ENCODE data around the gene PFDN4. TPM values are rescaled to one million over a fixed set of nuclear protein-coding genes. Genes with fewer than 3 reads are reported as not detected.

PFDN4 gene
- polyA plus RNA-seq, 1 experiment = 104 TPM

- TF ChIP-seq, protein P1, sequence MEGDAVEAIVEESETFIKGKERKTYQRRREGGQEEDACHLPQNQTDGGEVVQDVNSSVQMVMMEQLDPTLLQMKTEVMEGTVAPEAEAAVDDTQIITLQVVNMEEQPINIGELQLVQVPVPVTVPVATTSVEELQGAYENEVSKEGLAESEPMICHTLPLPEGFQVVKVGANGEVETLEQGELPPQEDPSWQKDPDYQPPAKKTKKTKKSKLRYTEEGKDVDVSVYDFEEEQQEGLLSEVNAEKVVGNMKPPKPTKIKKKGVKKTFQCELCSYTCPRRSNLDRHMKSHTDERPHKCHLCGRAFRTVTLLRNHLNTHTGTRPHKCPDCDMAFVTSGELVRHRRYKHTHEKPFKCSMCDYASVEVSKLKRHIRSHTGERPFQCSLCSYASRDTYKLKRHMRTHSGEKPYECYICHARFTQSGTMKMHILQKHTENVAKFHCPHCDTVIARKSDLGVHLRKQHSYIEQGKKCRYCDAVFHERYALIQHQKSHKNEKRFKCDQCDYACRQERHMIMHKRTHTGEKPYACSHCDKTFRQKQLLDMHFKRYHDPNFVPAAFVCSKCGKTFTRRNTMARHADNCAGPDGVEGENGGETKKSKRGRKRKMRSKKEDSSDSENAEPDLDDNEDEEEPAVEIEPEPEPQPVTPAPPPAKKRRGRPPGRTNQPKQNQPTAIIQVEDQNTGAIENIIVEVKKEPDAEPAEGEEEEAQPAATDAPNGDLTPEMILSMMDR (IDR thresholded peaks at IDR 0.05; ENCODE audit: low read depth, low read length) = no peak
- Histone ChIP-seq H3K9me3 (ENCODE audit: control insufficient read depth, insufficient read depth, low read length) (peaks cover 3% of the 10 kb centered on the region; the same call in 1 of the 2 replicates), H3K27me3 (ENCODE audit: control insufficient read depth, insufficient read depth, low read length) (peaks cover 59% of the 10 kb centered on the region), H3K4me3 (ENCODE audit: low read depth, low read length) (no peak overlapping the region), H3K27ac (ENCODE audit: low read depth, low read length) (no peak overlapping the region)
- ChIA-PET POLR2A (no interaction called here), CTCF (interaction anchor here (0.7 to 2.4 kb wide), 4 partner anchors 27 to 67 kb away, joined by 3 to 11 read pairs (median 3); no protein-coding TSS in a partner anchor)
- DNase-seq (ENCODE audit: low read depth, low spot score) = no peak
Measured at GRCh38 chr20:54170026-54170471, 37.8 kb upstream of the PFDN4 start.

GRCh38 chr20:54170963-54171362 lies 36.9 kb upstream of the PFDN4 start:
- TF ChIP-seq, protein P1 (IDR thresholded peaks at IDR 0.05; ENCODE audit: low read depth, low read length) = no peak
- Histone ChIP-seq H3K27me3 (ENCODE audit: control insufficient read depth, insufficient read depth, low read length) (peaks cover 64% of the 10 kb centered on the region), H3K4me3 (ENCODE audit: low read depth, low read length) (no peak overlapping the region), H3K9me3 (ENCODE audit: control insufficient read depth, insufficient read depth, low read length) (peaks cover 3% of the 10 kb centered on the region; the same call in 1 of the 2 replicates), H3K27ac (ENCODE audit: low read depth, low read length) (no peak overlapping the region)
- POLR2A ChIA-PET = no interaction called here
- no peak for DNase-seq (ENCODE audit: low read depth, low spot score)
- CTCF ChIA-PET = interaction anchor here (0.5 to 2.4 kb wide), 6 partner anchors 12 to 819 kb away, joined by 3 to 11 read pairs (median 3); no protein-coding TSS in a partner anchor

DNA sequence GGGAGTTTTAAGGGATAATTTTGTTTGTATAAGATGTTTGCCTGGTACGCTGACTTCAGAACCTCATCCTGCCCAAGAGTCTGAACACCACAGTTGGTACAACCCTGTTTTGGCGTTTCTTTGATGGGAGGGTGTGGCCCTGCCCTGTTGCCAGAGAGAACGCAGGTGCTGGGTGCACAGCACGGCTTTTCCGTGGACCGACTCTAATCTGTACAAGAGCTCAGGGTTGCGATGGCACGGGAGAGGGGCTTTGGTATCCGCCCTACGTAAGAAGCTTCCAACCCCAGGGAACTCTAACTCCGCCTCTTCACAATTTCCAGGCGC lies 35.4 kb upstream of the PFDN4 start:
- DNase-seq (ENCODE audit: low read depth, low spot score) = no peak
- Histone ChIP-seq H3K4me3 (ENCODE audit: low read depth, low read length) (no peak overlapping the region), H3K9me3 (ENCODE audit: control insufficient read depth, insufficient read depth, low read length) (peaks cover 3% of the 10 kb centered on the region; the same call in 1 of the 2 replicates), H3K27me3 (ENCODE audit: control insufficient read depth, insufficient read depth, low read length) (peaks cover 64% of the 10 kb centered on the region), H3K27ac (ENCODE audit: low read depth, low read length) (no peak overlapping the region)
- TF ChIP-seq, protein P1 (IDR thresholded peaks at IDR 0.05; ENCODE audit: low read depth, low read length) = no peak
- ChIA-PET CTCF (interaction anchor here (0.8 kb wide), 1 partner anchor 69 kb away, joined by 4 read pairs; no protein-coding TSS in a partner anchor), POLR2A (no interaction called here)

DNA sequence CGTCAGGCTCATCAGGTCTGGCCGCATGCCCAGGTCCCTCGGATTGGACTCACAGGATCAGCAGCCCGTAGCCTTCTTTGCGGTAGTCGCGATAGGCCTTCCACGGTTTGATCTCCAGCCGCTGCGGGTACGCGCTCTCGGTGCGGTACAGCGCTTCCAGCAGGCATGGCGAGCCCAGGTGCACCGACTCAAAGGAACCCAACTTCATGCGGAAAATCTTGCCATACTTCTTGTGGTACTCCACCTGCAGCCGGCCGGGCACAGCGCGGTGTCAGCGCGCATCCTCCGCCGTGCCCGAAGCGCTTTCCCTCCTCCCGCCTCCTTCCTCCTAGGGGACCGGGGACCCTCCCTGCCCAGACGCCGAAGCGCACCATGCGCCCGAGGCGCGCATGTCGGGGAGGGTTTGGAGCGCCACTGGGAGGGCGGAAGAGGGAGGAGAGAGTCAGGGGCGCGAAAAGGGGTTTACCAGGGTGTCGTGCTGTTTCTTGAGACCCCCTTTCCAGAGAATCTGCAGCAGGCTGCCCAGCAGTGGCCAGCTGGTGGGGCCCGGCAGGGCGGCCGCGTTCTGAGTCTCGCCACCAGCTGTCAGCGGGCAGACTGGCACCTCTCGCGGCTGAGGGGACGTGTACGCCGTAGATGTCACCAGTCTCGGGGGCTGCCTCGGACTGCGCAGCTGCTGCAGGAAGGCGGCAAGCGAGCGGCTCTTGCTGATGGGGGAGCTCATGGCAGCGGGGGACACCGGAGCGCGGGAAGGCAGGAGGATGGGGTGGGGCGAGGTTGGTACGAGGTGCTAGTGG lies 34.8 kb upstream of the PFDN4 start:
- Histone ChIP-seq H3K4me3 (ENCODE audit: low read depth, low read length) (no peak overlapping the region; the same call in 1 of the 2 replicates), H3K27me3 (ENCODE audit: control insufficient read depth, insufficient read depth, low read length) (peaks cover 62% of the 10 kb centered on the region), H3K27ac (ENCODE audit: low read depth, low read length) (no peak overlapping the region), H3K9me3 (ENCODE audit: control insufficient read depth, insufficient read depth, low read length) (peaks cover 3% of the 10 kb centered on the region; the same call in 1 of the 2 replicates)
- CTCF ChIA-PET = interaction anchor here (0.8 kb wide), 1 partner anchor 70 kb away, joined by 4 read pairs; no protein-coding TSS in a partner anchor
- TF ChIP-seq, protein P1 (IDR thresholded peaks at IDR 0.05; ENCODE audit: low read depth, low read length) = no peak
- POLR2A ChIA-PET = no interaction called here
- no peak for DNase-seq (ENCODE audit: low read depth, low spot score)

All from AG04450 (cell line).